ENCODE results near the gene SPECC1.

GRCh38 chr17:20304961-20305360 lies 295.8 kb downstream of the SPECC1 start:
- TF ChIP-seq CTCF (conservative IDR thresholded peaks at IDR 0.05; ENCODE audit: low read depth, low read length), result no peak
- no peak for TF ChIP-seq EZH2 (IDR thresholded peaks at IDR 0.05; ENCODE audit: low read length, unreplicated experiment)

Data from PC-3 (cell line).